OCI-LY1 (cell line): ENCODE data around the gene AFTPH.

Experiments
- H2AFZ ChIP-seq: fragments of 200-600 bp; sonication (generic), shearing (Covaris generic); 2 replicates; pipeline ENCODE4 v1.6.0; 2014; ENCODE audit warnings: antibody characterized with exemption, mild to moderate bottlenecking, low read length
- H3F3A ChIP-seq: fragments of 200-600 bp; sonication (generic), shearing (Covaris generic); 2 replicates; pipeline ENCODE4 v1.6.0; 2014; ENCODE audit warnings: mild to moderate bottlenecking, antibody characterized with exemption, low read length, moderate library complexity; ENCODE audit not compliant: insufficient read depth
- H3K27ac ChIP-seq: fragments of 200-600 bp; sonication (generic); 2 replicates; pipeline ENCODE4 v1.5.1; 2014; ENCODE audit warnings: low read length, mixed run types, mild to moderate bottlenecking, low read depth; ENCODE audit not compliant: poor library complexity, severe bottlenecking
- H3K27me3 ChIP-seq: fragments of 200-600 bp; sonication (generic); 2 replicates; pipeline ENCODE4 v1.6.0; 2014; ENCODE audit warnings: antibody characterized with exemption, mild to moderate bottlenecking, low read length, moderate library complexity; ENCODE audit not compliant: insufficient read depth
- H3K36me3 ChIP-seq: fragments of 200-600 bp; sonication (generic); 2 replicates; pipeline ENCODE4 v1.6.1; 2014; ENCODE audit warnings: mild to moderate bottlenecking, antibody characterized with exemption, low read length, moderate library complexity, mixed read lengths; ENCODE audit not compliant: insufficient read depth
- H3K4me1 ChIP-seq: fragments of 200-600 bp; sonication (generic); 2 replicates; pipeline ENCODE4 v1.5.1; 2014; ENCODE audit warnings: mild to moderate bottlenecking, low read length, moderate library complexity; ENCODE audit not compliant: insufficient read depth, severe bottlenecking
- H3K4me2 ChIP-seq: fragments of 200-600 bp; sonication (generic), shearing (Covaris generic); 2 replicates; pipeline ENCODE4 v1.6.1; 2014; ENCODE audit warnings: low read length
- H3K4me3 ChIP-seq: fragments of 200-600 bp; sonication (generic); 2 replicates; pipeline ENCODE4 v1.5.1; 2014; ENCODE audit warnings: low read length, low read depth, mild to moderate bottlenecking, mixed read lengths; ENCODE audit not compliant: poor library complexity, severe bottlenecking
- H3K79me2 ChIP-seq: fragments of 200-600 bp; shearing (Covaris generic); 2 replicates; pipeline ENCODE4 v1.6.1; 2016; ENCODE audit warnings: mixed run types, low read length, mixed read lengths; ENCODE audit not compliant: insufficient read depth
- H3K9ac ChIP-seq: fragments of 200-600 bp; sonication (generic), shearing (Covaris generic); 2 replicates; pipeline ENCODE4 v1.6.1; 2014; ENCODE audit warnings: mild to moderate bottlenecking, low read length, mixed read lengths
- H3K9me2 ChIP-seq: fragments of 200-600 bp; sonication (generic), shearing (Covaris generic); 2 replicates; pipeline ENCODE4 v1.6.1; 2014; ENCODE audit warnings: low read depth, mild to moderate bottlenecking, low read length, mixed read lengths
- H3K9me3 ChIP-seq: fragments of 200-600 bp; shearing (Covaris generic); 2 replicates; pipeline ENCODE4 v1.6.1; 2014; ENCODE audit warnings: low read length, mixed read lengths
- H4K20me1 ChIP-seq: fragments of 200-600 bp; sonication (generic), shearing (Covaris generic); 2 replicates; pipeline ENCODE4 v1.6.0; 2016; ENCODE audit warnings: mild to moderate bottlenecking, low read length; ENCODE audit not compliant: insufficient read depth
- EZH2 ChIP-seq: fragments of 200-600 bp; sonication (generic), shearing (Covaris generic); IDR thresholded peaks from 2 replicates; pipeline ENCODE4 v1.8.0; 2017; ENCODE audit warnings: borderline replicate concordance, mixed run types, mild to moderate bottlenecking, antibody characterized with exemption, low read length, moderate library complexity, mixed read lengths
- TF ChIP-seq, protein P1 (sequence below): fragments of 200-600 bp; sonication (generic), shearing (Covaris generic); IDR thresholded peaks from 2 replicates; pipeline ENCODE4 v1.5.1; 2017; ENCODE audit warnings: mild to moderate bottlenecking, antibody characterized with exemption, low read length, moderate library complexity, mixed read lengths

Gene AFTPH

DNA sequence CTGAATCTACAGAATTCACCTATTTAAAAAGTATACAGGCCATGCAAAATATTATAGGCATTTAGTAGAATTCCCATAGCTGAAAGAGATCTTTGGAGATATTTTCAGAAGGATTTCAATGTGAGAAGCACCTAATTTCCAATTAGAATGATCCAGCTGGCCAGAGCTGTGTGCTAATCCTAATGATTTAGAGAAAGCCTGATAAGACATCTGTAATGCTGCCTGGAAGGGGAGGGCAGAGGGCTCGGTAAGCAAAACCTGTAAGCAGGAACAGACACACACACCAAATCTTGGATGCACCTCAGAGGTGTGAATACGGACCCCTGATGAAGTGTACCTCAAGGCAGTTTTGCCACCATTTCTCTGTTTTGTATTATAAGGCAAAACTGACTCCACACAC, 115.6 kb downstream of the AFTPH start:
- peaks cover 76% of the 10 kb centered on the region for H3K79me2 ChIP-seq
- no peak overlapping the region for H2AFZ ChIP-seq
- peak overlapping the region; percentile 82; the same call in 1 of the 2 replicates for H3K4me2 ChIP-seq
- H3F3A ChIP-seq, result no peaks in the 10 kb centered on the region
- H3K4me3 ChIP-seq, result no peak overlapping the region
- no peak overlapping the region; the same call in 1 of the 2 replicates for H3K9ac ChIP-seq
- no peaks in the 10 kb centered on the region for H3K9me3 ChIP-seq
- peaks cover 86% of the 10 kb centered on the region for H3K4me1 ChIP-seq
- TF ChIP-seq EZH2, result no peak
- TF ChIP-seq, protein P1, sequence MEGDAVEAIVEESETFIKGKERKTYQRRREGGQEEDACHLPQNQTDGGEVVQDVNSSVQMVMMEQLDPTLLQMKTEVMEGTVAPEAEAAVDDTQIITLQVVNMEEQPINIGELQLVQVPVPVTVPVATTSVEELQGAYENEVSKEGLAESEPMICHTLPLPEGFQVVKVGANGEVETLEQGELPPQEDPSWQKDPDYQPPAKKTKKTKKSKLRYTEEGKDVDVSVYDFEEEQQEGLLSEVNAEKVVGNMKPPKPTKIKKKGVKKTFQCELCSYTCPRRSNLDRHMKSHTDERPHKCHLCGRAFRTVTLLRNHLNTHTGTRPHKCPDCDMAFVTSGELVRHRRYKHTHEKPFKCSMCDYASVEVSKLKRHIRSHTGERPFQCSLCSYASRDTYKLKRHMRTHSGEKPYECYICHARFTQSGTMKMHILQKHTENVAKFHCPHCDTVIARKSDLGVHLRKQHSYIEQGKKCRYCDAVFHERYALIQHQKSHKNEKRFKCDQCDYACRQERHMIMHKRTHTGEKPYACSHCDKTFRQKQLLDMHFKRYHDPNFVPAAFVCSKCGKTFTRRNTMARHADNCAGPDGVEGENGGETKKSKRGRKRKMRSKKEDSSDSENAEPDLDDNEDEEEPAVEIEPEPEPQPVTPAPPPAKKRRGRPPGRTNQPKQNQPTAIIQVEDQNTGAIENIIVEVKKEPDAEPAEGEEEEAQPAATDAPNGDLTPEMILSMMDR, result no peak
- no peaks in the 10 kb centered on the region for H3K9me2 ChIP-seq
- peak overlapping the region; percentile 45 for H3K27ac ChIP-seq
- no peaks in the 10 kb centered on the region for H4K20me1 ChIP-seq
- peaks cover 51% of the 10 kb centered on the region for H3K36me3 ChIP-seq
- H3K27me3 ChIP-seq, result no peaks in the 10 kb centered on the region

DNA sequence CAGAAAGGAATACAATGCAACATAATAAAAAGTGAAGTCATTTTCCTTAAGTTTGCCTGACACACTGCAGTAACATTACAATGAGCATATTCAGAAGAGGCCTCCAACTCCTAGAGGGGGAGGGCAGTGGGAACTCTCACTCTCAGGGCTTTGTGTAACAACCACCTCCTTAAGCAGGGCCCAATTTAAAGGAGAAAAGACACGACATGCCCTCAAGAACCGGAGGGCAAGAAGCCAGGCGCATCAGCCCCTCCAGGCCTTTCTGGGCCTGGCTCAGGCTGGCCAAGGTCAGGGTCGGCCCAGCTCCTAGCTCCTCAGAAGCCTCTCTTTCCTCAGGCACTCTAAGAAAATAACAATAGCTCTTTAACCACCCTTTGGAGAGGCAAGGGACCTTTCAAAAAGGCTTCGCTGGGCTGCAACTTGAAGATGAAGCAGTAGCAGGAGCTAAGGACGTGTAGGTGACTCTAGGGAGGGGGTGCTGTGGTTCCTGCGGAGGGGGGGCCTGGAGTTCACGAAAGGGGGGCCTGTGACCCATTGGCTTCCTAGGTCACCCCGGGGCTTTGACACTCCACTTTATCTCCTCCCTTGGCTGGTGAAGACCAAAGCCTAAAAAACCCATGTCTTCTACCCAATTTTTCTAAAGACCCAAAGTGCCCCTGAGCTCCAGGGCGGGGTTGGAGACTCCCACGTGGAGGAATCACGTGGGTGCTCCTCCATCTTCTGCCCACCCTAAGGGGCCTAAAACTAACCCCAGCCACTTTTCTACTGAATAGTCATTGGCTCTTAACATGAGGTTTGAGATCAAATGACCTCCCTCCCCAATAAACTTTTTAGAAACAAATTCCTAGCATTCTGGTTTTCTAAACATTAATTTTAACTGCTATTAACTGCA, 116.3 kb downstream of the AFTPH start:
- H3K4me3 ChIP-seq, result peak overlapping the region; percentile 5
- peaks cover 93% of the 10 kb centered on the region for H3K4me1 ChIP-seq
- peak overlapping the region; percentile 82 for H3K4me2 ChIP-seq

DNA sequence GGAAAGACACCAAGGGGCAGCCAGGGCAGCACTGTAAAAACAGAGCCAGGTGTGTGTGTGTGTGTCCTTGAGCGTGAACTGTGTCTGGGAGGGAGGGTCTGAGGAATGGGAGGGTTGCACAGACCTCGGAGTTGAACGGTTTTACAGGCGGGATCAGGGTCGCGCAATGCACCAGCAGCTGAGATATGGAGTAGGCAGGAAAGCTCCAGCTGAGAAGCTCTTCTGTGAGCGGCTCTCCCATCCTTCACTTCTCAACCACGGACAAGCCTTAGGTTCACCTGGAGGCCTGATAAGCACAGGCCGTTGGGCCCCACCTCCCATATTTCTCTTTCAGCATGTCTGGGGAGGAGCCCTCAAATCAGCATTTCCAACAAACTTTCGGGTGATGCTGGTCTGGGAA, 117.5 kb downstream of the AFTPH start:
- H3F3A ChIP-seq, result 0 out of 2 replicates have a peak, but pooled peaks cover under 1% of the 10 kb centered on the region

More for the DNA sequence above, 116.3 kb downstream of the AFTPH start:
- Histone ChIP-seq H3K9me2 (no peaks in the 10 kb centered on the region), H3K9me3 (no peaks in the 10 kb centered on the region), H3K79me2 (peaks cover 83% of the 10 kb centered on the region), H3K9ac (peak overlapping the region; percentile 30; the same call in 1 of the 2 replicates), H2AFZ (no peak overlapping the region), H4K20me1 (no peaks in the 10 kb centered on the region), H3F3A (no peaks in the 10 kb centered on the region), H3K27ac (peak overlapping the region; percentile 45), H3K27me3 (no peaks in the 10 kb centered on the region), H3K36me3 (peaks cover 44% of the 10 kb centered on the region)
- TF ChIP-seq, protein P1, result no peak
- TF ChIP-seq EZH2, result no peak

More for the DNA sequence above, 117.5 kb downstream of the AFTPH start:
- Histone ChIP-seq H3K9ac (peak overlapping the region; percentile 1; the same call in 1 of the 2 replicates), H3K27ac (peak overlapping the region; percentile 45), H3K9me3 (no peaks in the 10 kb centered on the region), H3K4me3 (peak overlapping the region; percentile 12), H3K27me3 (no peaks in the 10 kb centered on the region), H2AFZ (no peak overlapping the region), H4K20me1 (no peaks in the 10 kb centered on the region), H3K4me1 (peaks cover 100% of the 10 kb centered on the region), H3K4me2 (peak overlapping the region; percentile 82; the same call in 1 of the 2 replicates), H3K79me2 (peaks cover 90% of the 10 kb centered on the region), H3K36me3 (peaks cover 32% of the 10 kb centered on the region; the same call in 1 of the 2 replicates), H3K9me2 (no peaks in the 10 kb centered on the region)
- TF ChIP-seq, protein P1, result no peak
- no peak for TF ChIP-seq EZH2
